Smooth muscle cell (in vitro differentiated cells): ENCODE data around the gene TTPAL. TPM values are rescaled to one million over a fixed set of nuclear protein-coding genes. Genes with fewer than 3 reads are reported as not detected.

Experiments used
- DNase-seq: peaks from one replicate; lab custom pipeline; 2025; ENCODE audit not compliant: unreplicated experiment; lab: John Stamatoyannopoulos, UW
- H2AFZ ChIP-seq: fragments of 200-600 bp; sonication (generic); 2 replicates; pipeline ENCODE4 v1.6.0; 2016; ENCODE audit warnings: antibody characterized with exemption, low read depth, mild to moderate bottlenecking
- H3F3A ChIP-seq: fragments of 200-600 bp; sonication (generic); 2 replicates; pipeline ENCODE4 v1.6.0; 2017; ENCODE audit warnings: antibody characterized with exemption, low read depth
- H3K27ac ChIP-seq: fragments of 200-600 bp; sonication (generic); 2 replicates; pipeline ENCODE4 v1.5.1; 2016; ENCODE audit warnings: low read depth, mild to moderate bottlenecking
- H3K27me3 ChIP-seq: fragments of 200-600 bp; sonication (generic); 2 replicates; pipeline ENCODE4 v1.6.1; 2016; ENCODE audit warnings: low read depth, mild to moderate bottlenecking
- H3K36me3 ChIP-seq: fragments of 200-600 bp; sonication (generic); 2 replicates; pipeline ENCODE4 v1.5.1; 2016; ENCODE audit warnings: low read depth
- H3K4me1 ChIP-seq: fragments of 200-600 bp; sonication (generic); 2 replicates; pipeline ENCODE4 v1.5.1; 2016; ENCODE audit warnings: low read depth
- H3K4me2 ChIP-seq: fragments of 200-600 bp; sonication (generic); 2 replicates; pipeline ENCODE4 v1.6.0; 2016; ENCODE audit warnings: mild to moderate bottlenecking
- H3K4me3 ChIP-seq: fragments of 200-600 bp; sonication (generic); 2 replicates; pipeline ENCODE4 v1.5.1; 2016; ENCODE audit warnings: mild to moderate bottlenecking
- H3K79me2 ChIP-seq: fragments of 200-600 bp; sonication (generic); 2 replicates; pipeline ENCODE4 v1.6.0; 2016; ENCODE audit warnings: low read depth, mild to moderate bottlenecking
- H3K9ac ChIP-seq: fragments of 200-600 bp; sonication (generic); 2 replicates; pipeline ENCODE4 v1.6.0; 2016; ENCODE audit warnings: low read depth
- H3K9me3 ChIP-seq: fragments of 200-600 bp; sonication (generic); replicated peaks from 2 replicates; pipeline ENCODE4 v1.5.1; 2016; ENCODE audit warnings: low read depth
- H4K20me1 ChIP-seq: fragments of 200-600 bp; sonication (generic); 2 replicates; pipeline ENCODE4 v1.6.0; 2016; ENCODE audit warnings: low read depth
- CTCF ChIP-seq: fragments of 200-600 bp; sonication (generic); IDR thresholded peaks from 2 replicates; pipeline ENCODE4 v1.5.1; 2017; ENCODE audit warnings: borderline replicate concordance, mild to moderate bottlenecking, antibody characterized with exemption; ENCODE audit not compliant: insufficient read depth, poor library complexity, severe bottlenecking
- WGBS: methylation state at CpG from one replicate; pipeline ENCODE4 v1.1.7; 2016; ENCODE audit warnings: low lambda C conversion rate; 5-methylcytosine and 5-hydroxymethylcytosine counted together
- polyA plus RNA-seq: library from polyadenylated mRNA; unstranded; fragments of >200 nt; fragmentation: Nextera tagmentation; extraction: Ambion mirVana; gene quantifications from 2 replicates; pipeline ENCODE4 v1.2.1, GENCODE V29; 2016
- total RNA-seq: library from RNA; depleted of rRNA; stranded (reverse); fragments of >200 nt; gene quantifications from 2 replicates; pipeline ENCODE4 v1.2.3, GENCODE V29; 2014

Gene TTPAL
- total and polyA plus RNA-seq, 2 experiments from 2014 or later: 5.6 to 5.8 TPM

GRCh38 chr20:44518248-44518647 lies 42.6 kb downstream of the TTPAL start:
- no peaks in the 10 kb centered on the region for H3K27me3 ChIP-seq
- no peak for TF ChIP-seq CTCF
- H2AFZ ChIP-seq: no peak overlapping the region
- peaks cover 80% of the 10 kb centered on the region for H4K20me1 ChIP-seq
- peaks cover 13% of the 10 kb centered on the region for H3K4me1 ChIP-seq
- peaks cover 11% of the 10 kb centered on the region for H3F3A ChIP-seq
- H3K4me3 ChIP-seq: no peak overlapping the region
- no peaks in the 10 kb centered on the region for H3K9me3 ChIP-seq
- H3K79me2 ChIP-seq: peaks cover 86% of the 10 kb centered on the region
- no peak overlapping the region for H3K9ac ChIP-seq
- 17% methylated on average over 3 of the region's 3 CpGs for WGBS
- H3K27ac ChIP-seq: peak overlapping the region; percentile 52
- H3K4me2 ChIP-seq: peak overlapping the region; percentile 32
- H3K36me3 ChIP-seq: no peaks in the 10 kb centered on the region
- DNase-seq: no peak

- no peak for TF ChIP-seq CTCF
- peaks cover 54% of the 10 kb centered on the region for H4K20me1 ChIP-seq
- H3K4me3 ChIP-seq: peak overlapping the region; percentile 88
- DNase-seq: no peak
- no peaks in the 10 kb centered on the region for H3K36me3 ChIP-seq
- peaks cover 59% of the 10 kb centered on the region for H3K79me2 ChIP-seq
- peak overlapping the region; percentile 100 for H3K9ac ChIP-seq
- H3K4me1 ChIP-seq: peaks cover 13% of the 10 kb centered on the region
- H2AFZ ChIP-seq: no peak overlapping the region
- H3K9me3 ChIP-seq: no peaks in the 10 kb centered on the region
- H3K27me3 ChIP-seq: no peaks in the 10 kb centered on the region
- H3K27ac ChIP-seq: peak overlapping the region; percentile 97
- 76% methylated on average over 3 of the region's 3 CpGs for WGBS
- H3F3A ChIP-seq: peaks cover 12% of the 10 kb centered on the region
- H3K4me2 ChIP-seq: peak overlapping the region; percentile 92
Measured at GRCh38 chr20:44520881-44521280, 45.2 kb downstream of the TTPAL start.

GRCh38 chr20:44521484-44522481 lies 46.1 kb downstream of the TTPAL start, which contains the start of gene SERINC3:
SERINC3 (minus strand) TSS chr20:44522070; CDS start chr20:44521951, 119 bp downstream.
- Histone ChIP-seq H3K4me1 (peaks cover 13% of the 10 kb centered on the region), H3F3A (peaks cover 12% of the 10 kb centered on the region), H3K27me3 (no peaks in the 10 kb centered on the region), H3K4me3 (peak within 1 kb of the TSS; percentile 88), H3K27ac (peak within 1 kb of the TSS; percentile 97), H3K4me2 (peak within 1 kb of the TSS; percentile 92), H3K79me2 (peaks cover 50% of the 10 kb centered on the region), H3K9me3 (no peaks in the 10 kb centered on the region), H4K20me1 (peaks cover 45% of the 10 kb centered on the region), H3K36me3 (no peaks in the 10 kb centered on the region), H3K9ac (peak within 1 kb of the TSS; percentile 100), H2AFZ (peak within 1 kb of the TSS; percentile 57)
- 2% methylated on average over 49 of the region's 49 CpGs for WGBS
- peak; percentile 69 for DNase-seq
- TF ChIP-seq CTCF: no peak
